Measurements from ENCODE around the gene CCND1. TPM values are rescaled to one million over a fixed set of nuclear protein-coding genes. Genes with fewer than 3 reads are reported as not detected.

CCND1 gene
- total RNA-seq, 1 donor from 2014 or later = 283 TPM

GRCh38 chr11:69598147-69598546 lies 42.8 kb upstream of the CCND1 start:
- H3K4me3 ChIP-seq = no peak overlapping the region
- no peaks in the 10 kb centered on the region for H3K27me3 ChIP-seq
- DNase-seq (no peak), ATAC-seq (peak; percentile 55)
- TF ChIP-seq CTCF (IDR thresholded peaks at IDR 0.05) = peak; percentile 15
- no peaks in the 10 kb centered on the region for H3K4me1 ChIP-seq
- no peaks in the 10 kb centered on the region for H3K9me3 ChIP-seq
- intact Hi-C loops (cut with DNase I) = no loop called here
- H3K36me3 ChIP-seq = no peaks in the 10 kb centered on the region
- no peak overlapping the region for H3K27ac ChIP-seq

- H3K27me3 ChIP-seq = no peaks in the 10 kb centered on the region
- DNase-seq (no peak), ATAC-seq (no peak)
- no peaks in the 10 kb centered on the region for H3K9me3 ChIP-seq
- H3K4me1 ChIP-seq = no peaks in the 10 kb centered on the region
- no peaks in the 10 kb centered on the region for H3K36me3 ChIP-seq
- no peak overlapping the region for H3K4me3 ChIP-seq
- intact Hi-C loops (cut with DNase I) = no loop called here
- no peak for TF ChIP-seq CTCF (IDR thresholded peaks at IDR 0.05)
- H3K27ac ChIP-seq = no peak overlapping the region
Measured at GRCh38 chr11:69599502-69599901, 41.5 kb upstream of the CCND1 start.

- Histone ChIP-seq H3K9me3 (no peaks in the 10 kb centered on the region), H3K4me3 (no peak overlapping the region), H3K27me3 (no peaks in the 10 kb centered on the region), H3K27ac (no peak overlapping the region), H3K36me3 (no peaks in the 10 kb centered on the region), H3K4me1 (no peaks in the 10 kb centered on the region)
- intact Hi-C loops (cut with DNase I) = no loop called here
- DNase-seq (no peak), ATAC-seq (no peak)
- no peak for TF ChIP-seq CTCF (IDR thresholded peaks at IDR 0.05)
Measured at GRCh38 chr11:69600001-69600400, 41.0 kb upstream of the CCND1 start.

GRCh38 chr11:69601011-69601975 lies 39.7 kb upstream of the CCND1 start:
- Histone ChIP-seq H3K36me3 (no peaks in the 10 kb centered on the region), H3K4me3 (no peak overlapping the region), H3K4me1 (no peaks in the 10 kb centered on the region), H3K27ac (no peak overlapping the region), H3K9me3 (no peaks in the 10 kb centered on the region), H3K27me3 (no peaks in the 10 kb centered on the region)
- no peak for TF ChIP-seq CTCF (IDR thresholded peaks at IDR 0.05)
- no peak for DNase-seq
- intact Hi-C loops (cut with DNase I) = no loop called here
- ATAC-seq = no peak

GRCh38 chr11:69603111-69603836 lies 37.7 kb upstream of the CCND1 start:
- Histone ChIP-seq H3K9me3 (peaks cover under 1% of the 10 kb centered on the region), H3K36me3 (no peaks in the 10 kb centered on the region), H3K27ac (no peak overlapping the region), H3K4me3 (no peak overlapping the region), H3K4me1 (no peaks in the 10 kb centered on the region), H3K27me3 (no peaks in the 10 kb centered on the region)
- no peak for ATAC-seq
- intact Hi-C loops (cut with DNase I) = no loop called here
- no peak for TF ChIP-seq CTCF (IDR thresholded peaks at IDR 0.05)
- no peak for DNase-seq

Measured in upper lobe of right lung (tissue), 1 donor.